AG08395 (cell line): Measurements from ENCODE around the gene PIH1D1.
A peak's percentile ranks its signal among the peaks of the same experiment; 100 is the strongest.

Experiments
- DNase-seq: peaks from one replicate; pipeline ENCODE4 v3.0.0; 2012; ENCODE audit warnings: mixed read lengths, low spot score

PIH1D1 gene

DNA sequence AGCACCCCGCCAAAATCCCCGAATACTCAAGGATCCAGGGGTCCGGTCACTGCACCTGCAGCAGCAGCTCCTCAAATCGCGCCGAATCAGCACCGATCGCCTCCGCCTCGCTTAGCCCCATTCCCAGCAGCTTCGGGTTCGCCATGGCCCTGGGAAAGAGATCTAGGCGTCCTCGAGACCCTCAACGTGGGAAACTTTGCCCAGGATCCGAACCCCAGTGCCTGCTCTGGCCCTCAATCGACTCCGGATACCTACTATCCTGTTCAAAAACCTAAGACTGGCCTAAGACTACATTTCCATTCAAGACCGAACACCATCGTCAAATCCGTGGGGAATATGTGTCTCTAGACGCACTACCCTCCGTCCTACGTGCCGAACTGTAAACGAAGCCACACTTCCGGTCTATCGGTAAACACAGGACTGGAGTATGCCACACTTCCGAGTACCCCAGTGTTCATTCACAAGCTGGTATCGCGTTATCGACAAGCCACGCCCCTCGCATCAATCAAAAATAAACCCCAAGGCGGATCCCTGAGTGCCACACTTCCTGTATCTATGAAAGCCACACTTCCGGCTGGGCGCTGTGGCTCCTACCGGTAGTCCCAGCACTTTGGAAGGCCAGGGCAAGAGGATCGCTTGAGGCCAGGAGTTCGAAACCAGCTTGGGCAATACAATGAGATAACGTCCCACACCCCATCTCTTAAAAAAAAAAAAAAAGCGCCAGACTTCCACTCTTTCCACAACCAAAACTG is at the start of gene PIH1D1:
Gene PIH1D1 (minus strand): TSS at position 385 of the 752 bp plus-strand sequence. CDS start 240 bp downstream, at position 145.
- peak; percentile 96 for DNase-seq

DNA sequence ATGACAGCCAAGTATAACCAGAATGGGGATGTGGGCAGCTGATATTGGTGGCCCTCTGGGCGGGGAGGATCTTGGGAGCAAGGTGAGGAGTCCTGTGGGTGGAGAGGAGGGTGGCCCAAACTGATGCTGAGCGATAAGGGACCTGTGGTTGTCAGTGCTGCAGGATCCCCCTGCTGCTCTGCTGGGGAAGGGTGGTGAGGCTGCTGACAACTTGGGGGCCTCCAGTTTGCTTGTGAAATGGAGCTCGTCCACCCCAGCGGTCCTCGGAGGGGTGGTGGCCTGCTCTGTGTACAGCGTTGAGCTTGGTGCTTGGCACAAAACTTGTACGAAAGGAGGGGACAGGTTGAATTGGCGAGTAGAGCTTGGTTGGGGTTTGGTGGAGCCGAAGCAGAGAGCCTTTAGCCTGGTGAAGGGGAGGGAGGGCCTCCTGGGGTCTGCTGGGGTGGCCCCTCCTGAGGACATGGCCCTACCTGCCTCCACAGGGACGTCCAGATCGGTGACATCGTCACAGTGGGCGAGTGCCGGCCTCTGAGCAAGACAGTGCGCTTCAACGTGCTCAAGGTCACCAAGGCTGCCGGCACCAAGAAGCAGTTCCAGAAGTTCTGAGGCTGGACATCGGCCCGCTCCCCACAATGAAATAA is 47.5 kb upstream of the PIH1D1 start:
- no peak for DNase-seq

DNA sequence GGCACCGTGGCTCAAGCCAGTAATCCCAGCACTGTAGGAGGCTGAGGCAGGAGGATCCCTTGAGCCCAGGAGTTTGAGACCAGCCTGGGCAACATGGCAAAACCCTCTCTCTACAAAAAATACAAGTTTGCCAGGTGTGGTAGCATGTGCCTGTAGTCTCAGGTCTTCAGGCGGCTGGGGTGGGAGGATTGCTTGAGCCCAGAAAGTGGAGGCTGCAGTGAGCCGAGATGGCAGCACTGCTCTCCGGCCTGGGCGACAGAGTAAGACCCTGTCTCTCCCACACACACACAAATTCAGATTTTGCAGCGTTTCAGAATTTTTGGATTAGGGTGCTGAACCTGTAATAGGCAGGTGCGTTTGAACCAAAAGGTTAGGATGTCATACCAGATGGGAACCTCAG is 46.9 kb upstream of the PIH1D1 start:
- DNase-seq = no peak

DNA sequence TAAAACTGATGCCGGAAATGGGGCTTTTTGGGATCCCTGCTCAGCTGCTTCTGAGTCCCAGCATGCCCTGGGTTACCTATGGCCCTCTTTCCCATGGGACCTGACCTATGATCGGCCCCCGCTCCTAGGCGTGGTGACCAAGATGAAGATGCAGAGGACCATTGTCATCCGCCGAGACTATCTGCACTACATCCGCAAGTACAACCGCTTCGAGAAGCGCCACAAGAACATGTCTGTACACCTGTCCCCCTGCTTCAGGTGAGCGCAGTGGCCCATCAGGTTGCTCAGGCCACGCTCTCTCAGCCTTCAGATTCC is 46.1 kb upstream of the PIH1D1 start:
- no peak for DNase-seq

DNA sequence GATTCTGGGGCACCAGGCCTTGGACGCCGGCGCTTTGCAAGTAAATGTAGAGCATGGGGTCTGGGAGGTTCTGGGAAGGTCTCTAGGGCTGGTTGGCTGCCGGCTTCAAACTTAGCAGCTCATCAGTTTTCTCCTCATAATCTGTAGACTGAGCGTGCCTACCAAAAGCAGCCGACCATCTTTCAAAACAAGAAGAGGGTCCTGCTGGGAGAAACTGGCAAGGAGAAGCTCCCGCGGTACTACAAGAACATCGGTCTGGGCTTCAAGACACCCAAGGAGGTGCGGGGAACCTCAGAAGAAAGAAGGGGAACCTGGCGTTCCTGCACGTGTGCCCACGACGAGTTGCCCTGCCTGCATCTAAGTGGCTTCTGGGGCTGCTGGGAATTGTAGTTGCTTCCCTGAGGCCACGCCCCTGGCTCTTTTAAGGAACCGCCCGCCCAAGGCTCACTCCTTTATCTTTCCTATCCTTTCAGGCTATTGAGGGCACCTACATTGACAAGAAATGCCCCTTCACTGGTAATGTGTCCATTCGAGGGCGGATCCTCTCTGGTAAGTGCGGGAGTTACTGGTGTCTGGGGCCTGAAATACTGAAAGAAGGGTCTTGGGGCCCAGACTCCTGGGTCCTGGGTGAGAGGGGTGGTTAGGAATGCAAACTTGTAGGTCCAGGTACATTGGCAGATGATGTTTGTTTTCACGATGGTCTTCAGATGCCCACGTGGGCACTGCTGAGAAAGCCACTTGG is 45.6 kb upstream of the PIH1D1 start:
- peak; percentile 63 for DNase-seq

DNA sequence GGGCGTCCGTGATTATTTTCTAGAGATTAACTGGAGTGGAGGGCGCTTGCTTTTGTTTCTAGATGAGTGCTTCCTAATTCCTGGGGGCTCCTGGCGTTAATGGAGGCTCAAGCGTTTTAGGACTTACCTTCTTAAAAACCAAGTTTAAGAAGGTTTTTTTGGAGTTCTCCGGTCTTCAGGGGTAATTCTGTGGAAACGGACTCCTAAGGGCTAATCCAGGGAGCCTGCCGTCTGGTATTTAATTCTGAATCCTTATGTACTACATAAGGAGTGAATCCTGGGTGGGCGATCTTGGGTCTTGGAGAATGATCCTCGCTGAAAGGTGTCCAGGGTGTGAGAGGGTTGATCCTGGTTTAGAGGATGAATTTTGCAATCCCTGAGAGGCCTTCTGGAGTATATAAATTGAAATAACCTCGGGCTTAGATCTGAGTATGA is 45.0 kb upstream of the PIH1D1 start:
- no peak for DNase-seq

DNA sequence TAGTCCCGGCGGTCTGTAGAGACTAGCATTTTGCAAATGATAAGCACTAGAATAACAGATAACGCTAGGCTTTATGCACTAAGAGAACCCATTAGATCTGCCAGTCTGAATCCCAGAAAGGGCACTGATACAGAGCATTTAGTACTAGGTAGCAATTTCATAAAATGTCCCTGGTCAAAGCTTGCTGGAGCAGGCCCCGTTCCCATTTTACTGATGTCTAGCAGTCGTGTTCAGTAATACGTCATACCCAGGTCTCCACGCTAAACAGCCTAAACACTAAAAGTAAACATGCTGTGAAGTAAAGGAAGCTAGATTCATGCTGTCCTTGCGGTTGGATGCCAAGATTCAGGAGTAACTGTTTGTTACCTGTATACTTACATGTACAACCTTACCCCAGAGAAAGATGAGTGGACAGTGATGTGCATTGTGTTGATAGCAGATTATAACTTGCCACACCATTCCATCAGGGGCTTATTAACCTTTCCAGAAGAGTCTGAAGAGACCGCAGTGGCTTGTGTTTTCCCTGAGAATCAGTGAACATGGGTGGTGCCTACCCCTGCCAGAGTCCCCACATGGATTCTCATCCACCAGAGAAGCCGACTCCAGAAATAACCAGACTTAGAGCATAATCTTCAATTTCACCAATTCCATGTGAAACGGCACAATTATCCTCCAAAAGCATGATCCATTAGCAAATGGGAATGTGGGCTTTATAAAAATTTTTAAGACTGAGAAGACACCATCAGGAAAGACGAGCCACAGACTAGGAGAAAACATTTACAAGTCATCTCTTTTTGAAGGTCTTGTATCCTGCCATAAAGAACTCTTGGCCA is 41.2 kb upstream of the PIH1D1 start:
- DNase-seq = no peak

DNA sequence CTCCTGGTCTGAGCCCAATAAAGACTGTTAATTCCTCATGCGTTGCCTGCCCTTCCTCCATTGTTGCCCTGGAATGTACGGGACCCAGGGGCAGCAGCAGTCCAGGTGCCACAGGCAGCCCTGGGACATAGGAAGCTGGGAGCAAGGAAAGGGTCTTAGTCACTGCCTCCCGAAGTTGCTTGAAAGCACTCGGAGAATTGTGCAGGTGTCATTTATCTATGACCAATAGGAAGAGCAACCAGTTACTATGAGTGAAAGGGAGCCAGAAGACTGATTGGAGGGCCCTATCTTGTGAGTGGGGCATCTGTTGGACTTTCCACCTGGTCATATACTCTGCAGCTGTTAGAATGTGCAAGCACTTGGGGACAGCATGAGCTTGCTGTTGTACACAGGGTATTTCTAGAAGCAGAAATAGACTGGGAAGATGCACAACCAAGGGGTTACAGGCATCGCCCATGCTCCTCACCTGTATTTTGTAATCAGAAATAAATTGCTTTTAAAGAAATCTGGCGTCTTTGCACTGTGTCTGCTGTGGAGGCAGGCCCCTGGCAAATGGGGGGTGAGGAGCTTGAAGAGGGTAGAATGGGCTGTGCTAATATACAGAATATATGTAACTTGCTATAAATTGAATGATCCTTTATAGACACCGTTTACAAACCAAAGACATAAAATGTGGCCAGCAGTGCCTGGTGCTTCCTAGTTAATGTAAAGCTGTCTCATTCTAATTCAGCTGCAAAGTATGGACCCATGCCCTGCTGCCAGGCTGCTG is 40.4 kb upstream of the PIH1D1 start:
- no peak for DNase-seq

DNA sequence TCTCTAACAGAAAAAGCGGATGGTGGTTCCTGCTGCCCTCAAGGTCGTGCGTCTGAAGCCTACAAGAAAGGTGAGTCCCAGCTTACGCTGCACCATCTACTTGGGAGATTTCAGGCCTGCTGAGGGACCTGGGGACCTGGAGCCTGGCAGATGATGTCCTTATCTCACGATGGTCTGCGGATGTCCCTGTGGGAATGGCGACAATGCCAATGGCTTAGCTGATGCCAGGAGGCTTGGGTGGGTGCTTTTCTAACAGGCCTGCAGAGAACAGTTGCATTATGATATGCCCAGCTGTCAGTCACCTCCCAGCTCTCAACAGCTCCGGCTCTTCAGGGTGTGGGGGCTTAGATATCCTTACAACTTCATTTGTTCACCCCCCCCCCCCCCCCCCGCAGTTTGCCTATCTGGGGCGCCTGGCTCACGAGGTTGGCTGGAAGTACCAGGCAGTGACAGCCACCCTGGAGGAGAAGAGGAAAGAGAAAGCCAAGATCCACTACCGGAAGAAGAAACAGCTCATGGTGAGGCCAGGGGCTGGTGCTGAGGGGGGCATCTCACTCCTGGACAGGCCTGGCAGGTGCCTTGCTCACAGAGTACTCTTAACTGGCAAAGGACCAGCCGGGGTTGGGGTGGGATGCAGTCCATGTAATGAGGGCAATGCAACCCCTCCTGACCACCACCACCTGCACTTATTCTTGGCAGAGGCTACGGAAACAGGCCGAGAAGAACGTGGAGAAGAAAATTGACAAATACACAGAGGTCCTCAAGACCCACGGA is 39.6 kb upstream of the PIH1D1 start:
- no peak for DNase-seq

DNA sequence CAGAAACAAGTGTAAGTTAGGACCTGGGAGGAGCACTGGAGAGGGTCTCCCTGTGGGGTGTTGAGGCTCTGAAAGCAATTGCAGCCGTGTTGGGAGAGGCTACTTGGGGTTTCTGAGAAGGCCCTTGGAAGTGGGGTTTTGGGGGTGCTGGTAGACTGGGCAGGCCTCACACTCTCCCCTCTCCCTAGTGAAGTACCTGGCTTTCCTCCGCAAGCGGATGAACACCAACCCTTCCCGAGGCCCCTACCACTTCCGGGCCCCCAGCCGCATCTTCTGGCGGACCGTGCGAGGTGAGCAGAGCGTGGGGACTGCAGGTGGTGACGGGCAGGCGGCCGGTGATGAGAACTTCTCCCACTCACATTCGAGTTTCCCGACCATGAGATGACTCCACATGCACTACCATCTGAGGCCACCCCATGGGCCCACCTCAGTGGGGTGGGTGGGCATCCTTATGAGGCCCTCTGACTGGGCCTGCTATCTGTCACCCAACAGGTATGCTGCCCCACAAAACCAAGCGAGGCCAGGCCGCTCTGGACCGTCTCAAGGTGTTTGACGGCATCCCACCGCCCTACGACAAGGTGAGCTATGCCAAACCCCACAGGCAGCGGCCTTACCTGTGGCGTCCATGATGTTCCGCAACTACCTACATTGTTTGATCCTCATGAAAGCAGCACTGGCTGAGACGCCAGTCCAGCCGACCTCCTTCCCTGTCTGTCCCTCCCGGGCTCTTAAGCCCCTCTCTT is 38.8 kb upstream of the PIH1D1 start:
- no peak for DNase-seq

DNA sequence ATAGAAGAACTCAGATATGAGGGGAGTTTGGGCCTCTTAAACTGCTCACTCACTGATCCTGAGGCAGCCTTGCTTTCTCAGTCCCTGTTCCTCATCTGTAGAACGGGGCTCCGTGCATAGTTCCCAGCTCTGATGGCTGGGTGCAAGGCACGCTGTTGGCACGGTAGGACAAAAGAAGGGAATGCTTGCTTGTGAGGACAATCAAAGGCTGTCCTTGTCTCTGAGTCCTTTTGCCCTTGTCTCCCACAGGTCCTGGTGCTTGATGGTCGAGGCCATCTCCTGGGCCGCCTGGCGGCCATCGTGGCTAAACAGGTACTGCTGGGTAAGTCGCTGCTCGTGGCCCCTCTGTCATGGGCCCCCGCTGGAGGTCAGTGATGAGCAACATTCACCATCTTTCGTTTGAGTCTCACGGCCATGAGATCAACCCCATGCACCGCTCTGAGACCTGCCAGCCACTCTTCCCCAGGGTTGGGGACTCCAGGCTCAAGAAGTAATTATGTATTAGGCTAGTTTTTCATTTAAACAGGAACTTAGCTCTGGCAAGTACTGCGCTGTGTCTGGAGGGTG is 38.1 kb upstream of the PIH1D1 start:
- DNase-seq = no peak

DNA sequence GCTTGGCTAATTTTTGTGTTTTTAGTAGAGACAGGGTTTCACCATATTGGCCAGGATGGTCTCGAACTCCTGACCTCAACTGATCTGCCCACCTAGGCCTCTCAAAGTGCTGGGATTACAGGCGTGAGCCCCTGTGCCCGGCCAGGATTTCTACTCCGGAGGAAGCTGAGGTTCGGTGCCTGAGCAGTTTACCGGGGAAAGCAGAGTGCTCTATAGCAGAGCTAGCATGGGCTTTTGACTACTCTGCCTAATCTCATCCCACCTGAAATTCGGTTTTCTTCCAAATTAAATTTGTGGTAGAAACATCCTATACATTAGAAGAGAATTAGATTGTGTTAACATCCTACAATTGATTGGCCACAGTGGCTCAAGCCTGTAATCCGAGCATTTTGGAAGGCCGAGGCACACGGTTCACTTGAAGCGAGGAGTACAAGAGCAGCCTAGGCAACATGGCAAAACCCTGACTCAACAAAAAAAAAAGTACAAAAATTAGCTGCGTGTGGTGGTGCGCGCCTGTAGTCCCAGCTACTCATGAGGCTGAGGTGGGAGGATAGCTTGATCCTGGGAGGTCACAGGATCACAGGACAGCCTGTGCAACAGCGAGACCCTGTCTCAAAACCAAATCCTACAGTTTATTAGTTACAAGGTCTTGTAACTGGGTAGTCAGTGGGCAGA is 37.4 kb upstream of the PIH1D1 start:
- DNase-seq = no peak

DNA sequence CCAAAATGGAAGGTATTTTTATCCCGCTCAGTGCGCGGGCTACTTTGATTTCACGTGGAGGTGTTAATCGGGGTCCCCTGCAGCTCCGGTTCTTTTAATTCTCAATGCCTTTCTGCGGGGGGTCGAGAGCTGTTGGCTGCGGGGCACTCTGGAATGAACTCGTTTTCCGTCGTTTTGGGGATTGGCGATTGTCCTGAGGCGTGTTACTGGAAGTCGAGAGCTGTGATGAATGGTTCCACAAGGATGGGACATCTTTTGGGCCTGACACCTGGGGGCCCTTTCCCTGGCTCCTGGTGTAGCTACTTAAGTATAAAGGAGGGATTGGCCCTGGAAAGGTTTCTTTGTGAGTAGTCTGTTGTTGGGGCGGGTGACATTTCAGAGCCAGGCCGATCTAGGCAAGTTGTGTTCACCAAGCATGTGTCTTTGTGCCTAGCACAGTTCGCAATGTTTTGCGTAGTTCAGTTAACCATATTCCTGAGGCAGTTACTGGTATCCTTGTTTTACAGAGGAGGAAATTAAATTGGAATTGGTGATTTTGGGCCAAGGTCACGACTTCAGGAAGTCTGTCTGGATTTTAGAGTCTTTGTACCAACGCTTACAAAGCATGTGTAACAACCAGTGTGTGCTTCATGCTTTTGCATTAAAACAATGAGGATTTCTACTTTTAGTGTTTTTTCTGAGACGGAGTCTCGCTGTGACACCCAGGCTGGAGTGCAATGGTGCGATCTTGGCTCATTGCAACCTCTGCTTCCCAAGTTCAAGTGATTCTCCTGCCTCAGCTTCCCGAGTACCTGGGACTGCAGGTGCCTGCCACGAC is 36.6 kb upstream of the PIH1D1 start:
- DNase-seq = no peak

DNA sequence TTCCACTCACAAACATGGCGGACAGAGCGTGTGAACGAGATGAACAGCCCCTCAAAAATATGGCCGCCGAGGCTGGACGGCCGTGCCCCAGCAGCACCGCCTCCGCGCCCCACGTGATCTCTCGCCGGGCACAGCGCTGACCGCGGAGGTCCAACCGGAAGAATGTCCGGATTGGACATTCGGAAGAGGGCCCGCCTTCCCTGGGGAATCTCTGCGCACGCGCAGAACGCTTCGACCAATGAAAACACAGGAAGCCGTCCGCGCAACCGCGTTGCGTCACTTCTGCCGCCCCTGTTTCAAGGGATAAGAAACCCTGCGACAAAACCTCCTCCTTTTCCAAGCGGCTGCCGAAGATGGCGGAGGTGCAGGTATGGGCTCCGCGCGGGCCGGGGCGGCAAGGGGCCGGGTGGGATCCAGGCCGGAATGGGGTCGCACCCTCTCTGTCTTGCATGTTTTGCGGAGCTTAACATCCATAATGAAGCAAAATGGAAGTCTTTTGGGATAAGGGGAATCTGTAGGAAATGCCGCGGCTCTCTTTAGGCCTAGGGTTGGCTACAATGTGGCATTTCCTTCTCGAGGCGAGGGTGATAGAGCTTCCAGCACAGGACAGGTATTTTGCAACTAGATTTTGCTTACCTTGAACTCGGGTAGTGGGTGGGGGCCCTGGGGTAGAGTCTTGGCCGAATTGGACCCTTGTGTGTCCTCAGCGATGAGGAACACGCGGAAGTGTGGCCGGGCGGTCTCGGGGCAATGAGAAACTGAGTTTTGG is 35.8 kb upstream of the PIH1D1 start, which contains the start of gene RPL13A:
Gene RPL13A (plus strand): TSS at position 332 of the 769 bp plus-strand sequence. CDS start 22 bp downstream, at position 354.
- peak; percentile 99 for DNase-seq

DNA sequence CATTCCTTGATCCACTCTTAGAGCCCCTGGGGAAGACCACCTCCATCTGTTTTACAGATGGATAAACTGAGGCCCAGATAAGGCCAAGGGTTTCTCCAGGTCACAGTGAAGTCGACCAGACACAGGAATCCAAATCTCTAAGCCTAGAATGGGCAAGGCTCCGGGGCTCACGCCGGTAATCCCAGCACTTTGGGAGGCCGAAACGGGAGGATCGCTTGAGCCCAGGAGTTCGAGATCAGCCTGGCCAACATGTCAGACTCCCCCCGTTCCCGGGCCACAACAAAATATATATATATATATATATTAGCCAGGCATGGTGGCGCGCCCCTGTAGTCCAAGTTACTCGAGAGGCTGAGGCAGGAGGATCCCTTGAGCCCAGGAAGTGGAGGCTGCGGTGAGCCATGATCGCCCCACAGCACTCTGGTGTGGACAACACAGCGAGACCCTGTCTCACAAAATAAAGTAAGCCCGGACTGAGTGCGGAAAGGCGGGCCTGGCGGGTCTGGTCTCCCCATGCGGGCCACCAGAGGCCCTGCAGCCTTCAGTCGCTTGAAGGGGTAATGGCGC is 35.2 kb upstream of the PIH1D1 start:
- DNase-seq = no peak

DNA sequence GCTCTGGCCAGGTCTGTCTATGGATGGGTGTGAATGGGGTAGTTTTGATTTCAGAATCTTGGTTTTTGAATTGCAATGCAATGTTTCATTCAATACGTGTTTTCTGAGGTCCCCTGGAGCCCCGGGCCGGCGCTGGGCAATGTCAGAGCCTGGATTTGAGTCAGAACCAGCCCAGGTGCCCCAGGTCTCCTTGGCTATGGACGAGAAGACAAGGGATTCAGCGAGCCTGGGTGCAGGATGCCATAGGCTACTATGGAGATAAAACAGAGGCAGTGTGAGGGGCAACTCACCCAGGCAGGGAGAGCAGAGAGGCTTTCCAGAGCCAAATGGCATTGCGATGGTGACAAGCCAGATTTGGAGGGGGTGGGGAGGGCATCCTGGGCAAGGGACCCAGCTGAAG is 34.6 kb upstream of the PIH1D1 start:
- DNase-seq = no peak
